Measurements from ENCODE around the gene ADARB2.

- TF ChIP-seq CTCF (IDR thresholded peaks at IDR 0.05; ENCODE audit: poor library complexity) (no peak), EZH2phosphoT487 (IDR thresholded peaks at IDR 0.05; ENCODE audit: low read depth, severe bottlenecking, unreplicated experiment) (no peak), EZH2 (IDR thresholded peaks at IDR 0.05; ENCODE audit: borderline replicate concordance) (no peak)
Measured at GRCh38 chr10:1626835-1627234, 110.5 kb downstream of the ADARB2 start.

All from hepatocyte (in vitro differentiated cells).